Right lobe of liver (tissue), 4 donors: ENCODE results near the gene EID1.

ENCODE experiments used
- POLR2A ChIP-seq: fragments of 450-650 bp; IDR thresholded peaks from one replicate; pipeline ENCODE4 v1.6.1; 2017; ENCODE audit warnings: antibody characterized with exemption, mild to moderate bottlenecking
- TF ChIP-seq, protein P1 (sequence below), 4 donors: fragments of 200-600 bp in 3 of 4; fragments of 450-650 bp in 1 of 4; IDR thresholded peaks; one replicate each; pipeline versions ENCODE4 v1.5.1 to v1.8.0; 2016 to 2022; ENCODE audit warnings: antibody characterized with exemption in 4 of 4, mild to moderate bottlenecking in 2 of 4
- donor health status: DM: no; HTN: no; CAD: no.
- donor health status: DM: no; HTN: no; CAD: no.
- donor health status: DM: no; HTN: yes; CAD: no.

DNA sequence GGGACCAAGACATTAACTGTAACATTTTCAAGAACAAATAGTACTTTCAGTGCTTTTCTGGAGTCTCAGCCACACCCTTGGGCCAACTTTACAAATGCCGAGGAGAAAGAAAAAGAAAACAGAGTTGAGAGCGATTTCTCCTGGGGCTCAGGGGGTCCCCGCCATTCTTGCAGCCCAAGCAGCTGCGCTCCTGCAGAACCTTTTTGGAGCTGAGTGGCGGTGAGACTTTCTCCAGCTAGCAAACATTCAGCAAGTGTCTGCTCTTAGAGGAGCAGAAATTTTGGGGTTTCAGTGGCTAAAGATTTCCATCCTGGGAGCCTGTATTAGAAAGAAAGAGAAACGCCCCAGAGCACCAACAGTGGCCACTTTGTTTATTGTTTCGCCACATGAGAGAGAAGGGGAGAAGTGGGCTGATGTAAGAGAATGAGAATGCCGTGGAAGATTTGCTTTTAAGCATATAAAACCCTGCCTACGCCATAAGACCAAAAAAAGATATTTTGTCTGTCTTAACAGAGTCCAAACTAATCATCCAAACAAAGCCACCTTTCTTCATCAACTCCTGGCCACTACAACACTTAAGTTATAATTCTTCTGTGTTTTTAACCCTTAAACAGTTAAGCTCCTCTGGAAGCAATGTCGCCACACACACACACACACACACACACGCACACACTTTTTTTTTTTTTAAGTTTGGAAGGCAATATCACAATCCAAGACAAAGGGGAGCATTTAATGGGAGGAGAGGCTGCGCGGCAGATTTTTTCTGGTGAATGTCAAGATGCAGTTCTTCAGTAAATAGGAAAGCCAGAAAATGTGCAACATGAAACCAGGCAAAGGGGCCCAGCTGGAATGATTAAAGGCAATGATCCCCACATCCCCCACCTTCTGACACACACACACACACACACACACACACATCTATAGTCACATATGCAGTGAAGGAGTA, 19.2 kb downstream of the EID1 start:
- TF ChIP-seq, protein P1, sequence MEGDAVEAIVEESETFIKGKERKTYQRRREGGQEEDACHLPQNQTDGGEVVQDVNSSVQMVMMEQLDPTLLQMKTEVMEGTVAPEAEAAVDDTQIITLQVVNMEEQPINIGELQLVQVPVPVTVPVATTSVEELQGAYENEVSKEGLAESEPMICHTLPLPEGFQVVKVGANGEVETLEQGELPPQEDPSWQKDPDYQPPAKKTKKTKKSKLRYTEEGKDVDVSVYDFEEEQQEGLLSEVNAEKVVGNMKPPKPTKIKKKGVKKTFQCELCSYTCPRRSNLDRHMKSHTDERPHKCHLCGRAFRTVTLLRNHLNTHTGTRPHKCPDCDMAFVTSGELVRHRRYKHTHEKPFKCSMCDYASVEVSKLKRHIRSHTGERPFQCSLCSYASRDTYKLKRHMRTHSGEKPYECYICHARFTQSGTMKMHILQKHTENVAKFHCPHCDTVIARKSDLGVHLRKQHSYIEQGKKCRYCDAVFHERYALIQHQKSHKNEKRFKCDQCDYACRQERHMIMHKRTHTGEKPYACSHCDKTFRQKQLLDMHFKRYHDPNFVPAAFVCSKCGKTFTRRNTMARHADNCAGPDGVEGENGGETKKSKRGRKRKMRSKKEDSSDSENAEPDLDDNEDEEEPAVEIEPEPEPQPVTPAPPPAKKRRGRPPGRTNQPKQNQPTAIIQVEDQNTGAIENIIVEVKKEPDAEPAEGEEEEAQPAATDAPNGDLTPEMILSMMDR (IDR thresholded peaks at IDR 0.05), result no peak
- no peak for TF ChIP-seq POLR2A
